ENCODE measurements around the gene MRPL51.

The MRPL51 gene

DNA sequence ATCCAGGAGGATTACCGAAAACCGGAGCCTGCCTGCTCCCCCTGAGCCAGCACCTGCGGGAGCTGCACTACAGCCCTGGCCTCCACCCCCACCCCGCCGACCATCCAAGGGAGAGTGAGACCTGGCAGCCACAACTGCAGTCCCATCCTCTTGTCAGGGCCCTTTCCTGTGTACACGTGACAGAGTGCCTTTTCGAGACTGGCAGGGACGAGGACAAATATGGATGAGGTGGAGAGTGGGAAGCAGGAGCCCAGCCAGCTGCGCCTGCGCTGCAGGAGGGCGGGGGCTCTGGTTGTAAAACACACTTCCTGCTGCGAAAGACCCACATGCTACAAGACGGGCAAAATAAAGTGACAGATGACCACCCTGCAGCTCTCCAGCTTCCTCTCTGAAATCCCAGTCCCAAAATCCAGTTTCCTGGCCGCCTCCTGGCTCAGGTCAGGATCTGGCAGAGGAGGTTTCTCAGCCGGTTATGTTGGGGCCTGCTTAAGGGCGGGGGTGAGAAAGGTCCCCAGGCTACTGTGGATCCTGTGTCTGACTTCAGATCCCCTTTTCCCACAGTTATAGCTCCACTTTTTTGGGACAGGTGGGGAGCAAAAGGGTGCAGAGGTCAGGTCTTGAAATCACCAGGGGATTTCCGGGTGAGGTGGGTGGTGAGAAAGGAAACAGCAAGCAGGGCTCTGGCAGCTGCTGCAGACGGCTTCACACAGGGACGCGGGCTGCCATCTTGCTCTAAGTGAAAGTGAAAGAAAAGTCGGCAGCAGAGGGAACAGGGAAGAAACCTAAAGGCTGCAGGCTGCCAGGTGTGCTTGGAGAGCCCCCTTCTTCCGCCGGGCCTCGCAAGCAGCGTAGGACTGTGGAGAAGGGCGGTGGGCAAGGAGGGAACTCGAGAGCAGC is 41.5 kb downstream of the MRPL51 start, which contains the start of gene TAPBPL:
Gene TAPBPL (plus strand): TSS at position 695 of the 897 bp plus-strand sequence. CDS start 207 bp downstream, outside the sequence.
- H3K27ac ChIP-seq: peak within 1 kb of the TSS; percentile 98
- TF ChIP-seq, protein P1, sequence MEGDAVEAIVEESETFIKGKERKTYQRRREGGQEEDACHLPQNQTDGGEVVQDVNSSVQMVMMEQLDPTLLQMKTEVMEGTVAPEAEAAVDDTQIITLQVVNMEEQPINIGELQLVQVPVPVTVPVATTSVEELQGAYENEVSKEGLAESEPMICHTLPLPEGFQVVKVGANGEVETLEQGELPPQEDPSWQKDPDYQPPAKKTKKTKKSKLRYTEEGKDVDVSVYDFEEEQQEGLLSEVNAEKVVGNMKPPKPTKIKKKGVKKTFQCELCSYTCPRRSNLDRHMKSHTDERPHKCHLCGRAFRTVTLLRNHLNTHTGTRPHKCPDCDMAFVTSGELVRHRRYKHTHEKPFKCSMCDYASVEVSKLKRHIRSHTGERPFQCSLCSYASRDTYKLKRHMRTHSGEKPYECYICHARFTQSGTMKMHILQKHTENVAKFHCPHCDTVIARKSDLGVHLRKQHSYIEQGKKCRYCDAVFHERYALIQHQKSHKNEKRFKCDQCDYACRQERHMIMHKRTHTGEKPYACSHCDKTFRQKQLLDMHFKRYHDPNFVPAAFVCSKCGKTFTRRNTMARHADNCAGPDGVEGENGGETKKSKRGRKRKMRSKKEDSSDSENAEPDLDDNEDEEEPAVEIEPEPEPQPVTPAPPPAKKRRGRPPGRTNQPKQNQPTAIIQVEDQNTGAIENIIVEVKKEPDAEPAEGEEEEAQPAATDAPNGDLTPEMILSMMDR (IDR thresholded peaks at IDR 0.05): no peak
- no peak for TF ChIP-seq ZFX (IDR thresholded peaks at IDR 0.05; ENCODE audit: borderline replicate concordance)

GRCh38 chr12:6450869-6451347 is 42.2 kb downstream of the MRPL51 start:
- peak overlapping the region; percentile 98 for H3K27ac ChIP-seq
- no peak for TF ChIP-seq ZFX (IDR thresholded peaks at IDR 0.05; ENCODE audit: borderline replicate concordance)
- TF ChIP-seq, protein P1 (IDR thresholded peaks at IDR 0.05): no peak

DNA sequence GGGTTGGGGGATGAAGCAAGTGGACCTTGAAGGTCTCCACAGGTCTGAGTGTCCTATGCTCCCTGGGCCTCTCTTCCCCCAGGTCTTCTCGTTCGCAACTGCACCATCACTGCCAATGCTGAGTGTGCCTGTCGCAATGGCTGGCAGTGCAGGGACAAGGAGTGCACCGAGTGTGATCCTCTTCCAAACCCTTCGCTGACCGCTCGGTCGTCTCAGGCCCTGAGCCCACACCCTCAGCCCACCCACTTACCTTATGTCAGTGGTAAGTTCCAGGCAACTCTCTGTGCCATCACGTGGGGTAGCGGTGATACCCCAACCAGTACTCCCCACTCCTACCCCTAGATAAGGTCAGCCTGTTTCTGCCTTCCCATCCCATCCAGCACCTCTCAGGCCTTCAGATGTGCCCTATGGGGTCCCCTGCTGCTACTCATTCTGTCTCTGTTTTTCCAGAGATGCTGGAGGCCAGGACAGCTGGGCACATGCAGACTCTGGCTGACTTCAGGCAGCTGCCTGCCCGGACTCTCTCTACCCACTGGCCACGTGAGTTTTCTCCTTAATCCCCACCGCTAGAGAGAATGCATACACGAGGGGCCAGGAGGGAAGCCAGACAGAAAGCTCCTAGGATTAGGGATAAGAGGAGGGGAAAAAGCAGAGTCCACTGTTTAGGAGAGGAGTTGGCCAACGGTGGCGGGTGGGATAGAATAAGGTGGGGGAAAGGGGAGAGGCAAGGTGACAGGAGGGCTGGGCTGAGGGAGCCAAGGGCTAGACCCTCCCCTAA is 42.8 kb downstream of the MRPL51 start:
- no peak for TF ChIP-seq ZFX (IDR thresholded peaks at IDR 0.05; ENCODE audit: borderline replicate concordance)
- TF ChIP-seq, protein P1 (IDR thresholded peaks at IDR 0.05): no peak
- H3K27ac ChIP-seq: peak overlapping the region; percentile 98

DNA sequence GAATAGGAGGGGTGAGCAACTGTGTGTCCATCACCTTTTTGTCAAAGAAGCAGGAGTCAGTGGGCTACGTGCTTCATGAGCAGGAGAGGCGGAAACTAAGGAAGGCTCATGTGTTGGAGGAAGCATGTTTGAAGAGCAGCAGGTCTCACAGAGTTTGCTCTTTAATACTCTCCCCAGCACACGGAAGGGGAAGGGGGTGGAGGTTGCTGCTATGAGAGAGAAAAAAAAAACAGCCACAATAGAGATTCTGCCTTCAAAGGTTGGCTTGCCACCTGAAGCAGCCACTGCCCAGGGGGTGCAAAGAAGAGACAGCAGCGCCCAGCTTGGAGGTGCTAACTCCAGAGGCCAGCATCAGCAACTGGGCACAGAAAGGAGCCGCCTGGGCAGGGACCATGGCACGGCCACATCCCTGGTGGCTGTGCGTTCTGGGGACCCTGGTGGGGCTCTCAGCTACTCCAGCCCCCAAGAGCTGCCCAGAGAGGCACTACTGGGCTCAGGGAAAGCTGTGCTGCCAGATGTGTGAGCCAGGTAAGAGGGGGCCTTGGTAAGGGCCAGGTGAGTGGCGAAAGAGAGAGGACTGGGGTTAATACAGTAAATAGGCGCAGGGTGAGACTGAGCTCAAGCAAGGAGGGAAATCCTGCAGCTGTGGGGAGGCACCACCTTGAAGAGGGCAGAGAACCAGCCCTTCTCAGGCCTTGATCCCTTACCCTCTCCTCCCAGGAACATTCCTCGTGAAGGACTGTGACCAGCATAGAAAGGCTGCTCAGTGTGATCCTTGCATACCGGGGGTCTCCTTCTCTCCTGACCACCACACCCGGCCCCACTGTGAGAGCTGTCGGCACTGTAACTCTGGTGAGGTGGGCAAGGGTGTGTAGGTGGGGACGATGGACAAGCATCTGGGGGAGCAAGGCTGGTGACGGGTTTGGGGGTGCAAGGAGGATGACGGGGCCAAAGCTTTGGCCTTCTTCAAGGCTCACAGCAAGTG is 48.1 kb downstream of the MRPL51 start, which contains the start of gene CD27:
Gene CD27 (plus strand): TSS at position 252 of the 985 bp plus-strand sequence. CDS start 141 bp downstream, at position 393.
- no peak for TF ChIP-seq ZFX (IDR thresholded peaks at IDR 0.05; ENCODE audit: borderline replicate concordance)
- H3K27ac ChIP-seq: peak within 1 kb of the TSS; percentile 7; the same call in 1 of the 2 replicates

DNA sequence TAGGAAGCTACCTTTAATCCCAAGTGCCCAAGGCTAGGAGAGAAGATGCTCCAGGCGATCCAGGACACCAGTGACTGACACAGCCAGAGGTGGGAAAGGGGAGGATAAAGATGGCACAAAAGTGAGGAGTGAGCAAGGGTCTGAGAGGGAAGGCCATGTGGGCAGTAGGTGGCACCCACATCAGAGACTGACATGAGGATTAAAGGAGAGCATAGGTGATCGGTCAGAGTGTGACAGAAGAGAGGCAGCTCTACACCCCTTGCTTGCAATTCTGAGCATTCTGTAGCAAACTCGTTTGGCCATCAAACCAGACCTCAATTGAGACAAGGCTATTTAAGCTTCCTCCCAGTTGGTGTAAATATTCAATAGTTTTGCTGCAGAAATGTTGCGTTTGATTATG is 49.0 kb downstream of the MRPL51 start:
- TF ChIP-seq ZFX (IDR thresholded peaks at IDR 0.05; ENCODE audit: borderline replicate concordance): no peak
- TF ChIP-seq, protein P1 (IDR thresholded peaks at IDR 0.05): no peak
- peak overlapping the region; percentile 7; the same call in 1 of the 2 replicates for H3K27ac ChIP-seq

DNA sequence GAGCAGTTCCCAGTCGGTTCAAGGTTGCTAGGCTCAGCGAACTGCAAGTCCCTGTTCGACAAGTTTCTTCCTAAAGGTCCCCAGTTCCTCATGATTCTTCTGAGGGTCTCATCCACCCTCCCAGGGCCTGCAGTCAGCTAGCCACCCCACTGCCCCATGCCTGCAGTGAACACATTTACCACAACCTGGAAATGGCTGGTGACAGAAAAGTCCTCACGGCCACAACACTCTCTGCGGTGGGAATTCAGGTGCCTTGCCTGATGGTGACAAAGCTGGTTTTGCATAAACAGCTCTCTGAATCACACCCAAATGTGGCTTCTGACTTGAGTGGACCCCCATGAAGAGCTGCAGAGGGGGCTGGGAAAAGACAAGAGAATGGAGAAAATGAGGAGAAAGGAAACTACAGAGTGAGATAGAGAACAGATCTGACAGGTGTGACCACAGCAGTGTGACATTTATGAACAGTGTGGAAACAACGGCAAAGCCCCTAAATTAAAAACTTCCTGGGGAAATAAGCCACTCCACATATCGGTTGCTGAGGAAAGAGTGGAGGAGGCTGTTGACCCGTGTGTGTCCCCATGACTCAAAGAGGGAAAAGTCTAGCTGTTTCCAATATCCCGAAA is 49.6 kb downstream of the MRPL51 start:
- peak overlapping the region; percentile 7; the same call in 1 of the 2 replicates for H3K27ac ChIP-seq

More for the DNA sequence above, 49.6 kb downstream of the MRPL51 start:
- TF ChIP-seq, protein P1 (IDR thresholded peaks at IDR 0.05): no peak

Measured in 22Rv1 (cell line).